ACC112 (cell line): ENCODE data around the gene IWS1.

Source experiments
- H2AFZ ChIP-seq: fragments of 200-600 bp; sonication (generic); one replicate; pipeline ENCODE4 v1.6.0; 2017; ENCODE audit warnings: antibody characterized with exemption, low read length; ENCODE audit not compliant: unreplicated experiment
- H3K27ac ChIP-seq: fragments of 200-600 bp; sonication (generic); 2 replicates; pipeline ENCODE4 v1.5.1; 2014; ENCODE audit warnings: low read depth, mild to moderate bottlenecking, antibody characterized with exemption, low read length, moderate library complexity
- H3K27me3 ChIP-seq: fragments of 200-600 bp; sonication (generic); 2 replicates; pipeline ENCODE4 v1.6.1; 2014; ENCODE audit warnings: mild to moderate bottlenecking, antibody characterized with exemption, low read length, moderate library complexity, mixed read lengths; ENCODE audit not compliant: insufficient read depth
- H3K36me3 ChIP-seq: fragments of 200-600 bp; sonication (generic); 2 replicates; pipeline ENCODE4 v1.6.1; 2016; ENCODE audit warnings: mild to moderate bottlenecking, antibody characterized with exemption, low read length, moderate library complexity, mixed read lengths; ENCODE audit not compliant: insufficient read depth
- H3K4me1 ChIP-seq: fragments of 200-600 bp; sonication (generic); one replicate; pipeline ENCODE4 v1.6.1; 2016; ENCODE audit warnings: low read length, mixed read lengths; ENCODE audit not compliant: insufficient read depth, unreplicated experiment, control insufficient read depth
- H3K4me3 ChIP-seq: fragments of 200-600 bp; sonication (generic); 2 replicates; pipeline ENCODE4 v1.5.1; 2014; ENCODE audit warnings: mild to moderate bottlenecking, low read depth, low read length
- H3K79me2 ChIP-seq: fragments of 200-600 bp; sonication (generic); one replicate; pipeline ENCODE4 v1.6.0; 2016; ENCODE audit warnings: low read length; ENCODE audit not compliant: control insufficient read depth, unreplicated experiment, insufficient read depth

IWS1 gene

DNA sequence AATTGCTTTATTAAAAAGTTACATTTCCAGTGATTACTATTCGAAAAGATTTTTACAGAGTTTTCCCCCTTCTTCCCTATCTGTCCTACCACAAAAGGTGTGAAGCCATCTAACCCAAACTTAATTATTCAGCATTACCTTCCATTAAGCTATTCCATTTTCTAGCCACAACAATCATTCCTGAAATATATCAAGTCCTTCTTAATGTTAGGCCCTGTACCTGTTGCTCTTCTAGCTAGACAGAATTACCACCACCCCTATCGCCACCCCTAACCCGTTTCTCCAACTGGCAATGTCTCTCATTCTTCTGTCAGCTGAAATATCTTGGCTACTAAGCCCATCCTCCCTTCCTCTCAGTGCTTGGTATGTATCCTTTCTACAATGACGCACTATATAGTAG, 13.9 kb downstream of the IWS1 start:
- Histone ChIP-seq H2AFZ (no peak overlapping the region), H3K36me3 (peaks cover 4% of the 10 kb centered on the region), H3K27me3 (no peaks in the 10 kb centered on the region)

DNA sequence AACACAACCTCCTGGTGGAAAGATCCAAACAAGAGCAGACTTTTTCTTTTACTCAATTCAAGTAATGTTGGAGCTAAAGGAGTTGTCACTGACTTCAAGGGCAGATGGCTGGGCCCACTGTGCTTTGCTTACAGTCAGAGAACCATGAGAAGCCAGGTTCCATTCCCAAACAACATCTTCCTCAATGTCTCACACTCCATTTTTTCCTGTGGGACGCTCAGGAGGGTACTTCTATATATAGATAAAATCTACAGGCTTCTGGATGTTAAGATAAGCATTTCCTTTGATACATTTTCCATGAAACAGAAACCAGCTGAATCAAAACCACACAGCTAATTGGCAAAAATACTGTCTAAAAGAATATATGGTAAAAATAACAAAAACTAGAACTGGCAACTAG, 14.4 kb downstream of the IWS1 start:
- H3K36me3 ChIP-seq, result no peaks in the 10 kb centered on the region
- no peak overlapping the region for H3K4me3 ChIP-seq
- no peaks in the 10 kb centered on the region for H3K27me3 ChIP-seq
- peaks cover 66% of the 10 kb centered on the region for H3K4me1 ChIP-seq
- peak overlapping the region; percentile 8; the same call in 1 of the 2 replicates for H3K27ac ChIP-seq
- no peak overlapping the region for H2AFZ ChIP-seq
- H3K79me2 ChIP-seq, result peaks cover 78% of the 10 kb centered on the region

More for the DNA sequence above, 13.9 kb downstream of the IWS1 start:
- Histone ChIP-seq H3K27ac (peak overlapping the region; percentile 8; the same call in 1 of the 2 replicates), H3K4me3 (no peak overlapping the region), H3K79me2 (peaks cover 78% of the 10 kb centered on the region), H3K4me1 (peaks cover 62% of the 10 kb centered on the region)

- no peaks in the 10 kb centered on the region for H3K36me3 ChIP-seq
- peaks cover 83% of the 10 kb centered on the region for H3K79me2 ChIP-seq
- no peak overlapping the region for H2AFZ ChIP-seq
- H3K4me1 ChIP-seq, result peaks cover 67% of the 10 kb centered on the region
- no peak overlapping the region for H3K27ac ChIP-seq
- H3K4me3 ChIP-seq, result no peak overlapping the region
- H3K27me3 ChIP-seq, result no peaks in the 10 kb centered on the region
These were observed 15.1 kb downstream of the IWS1 start for GRCh38 chr2:127511090-127511695.

DNA sequence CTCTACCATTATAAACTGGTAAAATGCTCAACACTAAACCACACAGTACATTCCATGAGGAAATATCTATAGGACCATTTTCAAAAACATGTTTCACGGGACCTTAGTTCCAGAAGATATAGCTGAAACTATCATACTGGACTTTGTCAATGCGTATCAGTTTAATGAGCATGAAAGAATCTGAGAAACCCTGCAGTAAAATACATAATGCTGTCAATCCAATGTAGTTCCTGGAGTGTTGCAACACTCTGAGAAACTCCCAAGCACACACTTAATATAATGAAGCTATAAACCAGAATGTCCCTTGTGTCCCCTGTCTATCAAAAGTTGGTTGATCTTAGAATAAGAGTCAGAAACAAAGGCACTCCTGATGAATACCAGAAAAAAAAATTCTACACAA, 16.2 kb downstream of the IWS1 start:
- peaks cover 5% of the 10 kb centered on the region for H3K36me3 ChIP-seq
- H3K4me1 ChIP-seq, result peaks cover 61% of the 10 kb centered on the region

DNA sequence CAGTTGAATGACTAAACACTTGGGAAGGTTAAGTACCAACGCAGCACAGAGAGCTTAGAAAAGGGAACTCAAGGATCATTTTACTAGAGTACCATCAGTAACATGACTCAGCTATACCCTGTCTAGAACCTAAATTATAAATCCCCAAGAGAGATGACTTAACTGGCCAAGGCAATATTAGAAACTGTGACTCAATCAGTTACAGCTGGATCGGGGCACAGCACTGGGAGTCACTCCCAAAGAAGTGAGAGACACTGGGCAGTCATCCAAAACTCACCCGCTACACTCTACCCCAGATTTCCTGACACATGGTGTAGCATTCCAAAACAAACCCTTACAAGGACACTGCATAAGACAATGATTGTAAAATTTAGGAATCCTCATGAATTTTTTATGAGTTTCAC, 17.7 kb downstream of the IWS1 start:
- H3K4me3 ChIP-seq, result peak overlapping the region; percentile 58
- H3K4me1 ChIP-seq, result peaks cover 63% of the 10 kb centered on the region
- H3K79me2 ChIP-seq, result peaks cover 82% of the 10 kb centered on the region
- H3K36me3 ChIP-seq, result peaks cover 19% of the 10 kb centered on the region
- H3K27me3 ChIP-seq, result no peaks in the 10 kb centered on the region
- H3K27ac ChIP-seq, result peak overlapping the region; percentile 95
- no peak overlapping the region for H2AFZ ChIP-seq

More for the DNA sequence above, 16.2 kb downstream of the IWS1 start:
- Histone ChIP-seq H3K4me3 (no peak overlapping the region), H2AFZ (no peak overlapping the region), H3K27ac (peak overlapping the region; percentile 95), H3K27me3 (no peaks in the 10 kb centered on the region), H3K79me2 (peaks cover 84% of the 10 kb centered on the region)

- Histone ChIP-seq H2AFZ (no peak overlapping the region), H3K27me3 (no peaks in the 10 kb centered on the region), H3K27ac (peak overlapping the region; percentile 84), H3K79me2 (peaks cover 80% of the 10 kb centered on the region), H3K36me3 (peaks cover 22% of the 10 kb centered on the region), H3K4me1 (peaks cover 63% of the 10 kb centered on the region), H3K4me3 (peak overlapping the region; percentile 58)
These were observed 18.2 kb downstream of the IWS1 start for GRCh38 chr2:127508023-127508630.

GRCh38 chr2:127506510-127506909, 19.8 kb downstream of the IWS1 start:
- peaks cover 52% of the 10 kb centered on the region for H3K4me1 ChIP-seq
- H3K27ac ChIP-seq, result peak overlapping the region; percentile 84; the same call in 1 of the 2 replicates
- no peaks in the 10 kb centered on the region for H3K27me3 ChIP-seq
- no peak overlapping the region for H2AFZ ChIP-seq
- H3K36me3 ChIP-seq, result peaks cover 36% of the 10 kb centered on the region
- H3K4me3 ChIP-seq, result no peak overlapping the region
- H3K79me2 ChIP-seq, result peaks cover 65% of the 10 kb centered on the region

DNA sequence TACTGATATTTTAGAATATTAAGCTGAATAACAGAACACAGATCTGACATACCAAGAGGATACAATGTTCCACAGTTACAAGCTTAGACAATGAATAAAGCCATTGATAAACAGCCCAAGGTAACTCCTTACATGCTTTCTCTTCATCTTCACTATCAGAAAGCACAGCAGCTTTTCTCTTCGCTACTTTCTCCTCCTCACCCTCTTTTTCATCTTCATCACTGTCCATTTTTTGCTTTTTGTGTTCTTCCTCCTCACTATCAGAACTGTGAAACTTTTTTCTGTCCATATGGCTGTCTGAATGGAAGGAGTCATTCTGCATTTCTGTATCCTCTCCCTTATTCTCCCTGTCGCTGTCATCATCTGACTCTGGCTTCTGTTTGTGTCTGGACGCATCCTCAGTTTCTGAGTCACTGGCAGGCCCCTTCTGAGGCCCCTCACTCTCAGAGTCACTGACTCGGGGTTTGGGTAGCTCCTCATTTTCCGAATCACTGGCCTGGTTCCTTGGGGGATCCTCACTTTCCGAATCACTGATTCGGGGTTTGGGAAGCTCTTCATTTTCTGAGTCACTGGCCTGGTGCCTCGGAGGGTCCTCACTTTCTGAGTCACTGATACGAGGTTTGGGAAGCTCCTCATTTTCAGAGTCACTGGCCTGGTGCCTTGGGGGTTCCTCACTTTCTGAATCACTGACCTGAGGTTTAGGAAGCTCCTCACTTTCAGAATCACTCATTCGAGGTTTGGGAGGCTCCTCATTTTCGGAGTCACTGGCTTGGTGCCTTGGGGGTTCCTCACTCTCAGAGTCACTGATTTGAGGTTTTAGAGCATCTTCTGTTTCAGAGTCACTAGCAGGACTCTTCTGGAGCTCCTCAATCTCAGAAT, 21.5 kb downstream of the IWS1 start:
- H3K4me1 ChIP-seq, result peaks cover 44% of the 10 kb centered on the region
- H3K27me3 ChIP-seq, result no peaks in the 10 kb centered on the region
- peaks cover 46% of the 10 kb centered on the region for H3K36me3 ChIP-seq
- H3K27ac ChIP-seq, result peak overlapping the region; percentile 74
- H2AFZ ChIP-seq, result peak overlapping the region; percentile 28
- H3K79me2 ChIP-seq, result peaks cover 48% of the 10 kb centered on the region
- H3K4me3 ChIP-seq, result peak overlapping the region; percentile 31; the same call in 1 of the 2 replicates

GRCh38 chr2:127503491-127503890, 22.8 kb downstream of the IWS1 start:
- Histone ChIP-seq H3K36me3 (peaks cover 52% of the 10 kb centered on the region), H3K27ac (no peak overlapping the region), H3K79me2 (peaks cover 45% of the 10 kb centered on the region), H3K4me3 (no peak overlapping the region), H2AFZ (no peak overlapping the region), H3K27me3 (no peaks in the 10 kb centered on the region), H3K4me1 (peaks cover 40% of the 10 kb centered on the region)

DNA sequence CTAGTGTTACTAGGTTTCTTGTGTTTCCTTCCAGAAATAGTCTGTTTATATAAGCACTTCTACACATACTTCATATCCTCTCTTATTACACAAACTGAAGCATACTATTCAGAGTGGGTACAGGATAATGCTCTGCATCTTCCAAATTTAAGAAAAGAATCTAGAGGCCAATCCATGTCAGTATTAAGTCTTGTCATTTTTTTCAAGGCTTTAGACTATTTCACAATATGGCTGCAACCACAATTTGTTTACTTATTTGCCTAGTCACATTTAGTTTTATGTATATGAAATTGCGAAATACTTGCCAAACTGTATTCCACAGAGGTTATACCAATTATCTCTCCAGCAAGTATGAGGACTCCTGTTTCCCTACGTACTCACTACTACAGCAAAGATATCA, 27.9 kb downstream of the IWS1 start:
- peaks cover 3% of the 10 kb centered on the region for H3K79me2 ChIP-seq
- H2AFZ ChIP-seq, result no peak overlapping the region
- no peaks in the 10 kb centered on the region for H3K27me3 ChIP-seq
- peaks cover 15% of the 10 kb centered on the region for H3K4me1 ChIP-seq
- peaks cover 64% of the 10 kb centered on the region for H3K36me3 ChIP-seq
- peak overlapping the region; percentile 65 for H3K27ac ChIP-seq
- no peak overlapping the region for H3K4me3 ChIP-seq
